D721Med (cell line): Measurements from ENCODE around the gene PYDC2.

Experiments used
- DNase-seq: peaks from one replicate; pipeline ENCODE4 v3.0.0; 2011; ENCODE audit warnings: low spot score; ENCODE audit not compliant: insufficient read length
- FAIRE-seq: peaks from 2 replicates; lab custom pipeline; 2011; peaks lifted over from hg19 to GRCh38; lab: Jason Lieb, UNC
- TF ChIP-seq, protein P1 (sequence below): IDR thresholded peaks from 2 replicates; pipeline ENCODE4 v1.5.1; 2012; ENCODE audit warnings: mild to moderate bottlenecking, control low read depth; ENCODE audit not compliant: insufficient read depth; ENCODE audit errors: missing control alignments

Gene PYDC2

DNA sequence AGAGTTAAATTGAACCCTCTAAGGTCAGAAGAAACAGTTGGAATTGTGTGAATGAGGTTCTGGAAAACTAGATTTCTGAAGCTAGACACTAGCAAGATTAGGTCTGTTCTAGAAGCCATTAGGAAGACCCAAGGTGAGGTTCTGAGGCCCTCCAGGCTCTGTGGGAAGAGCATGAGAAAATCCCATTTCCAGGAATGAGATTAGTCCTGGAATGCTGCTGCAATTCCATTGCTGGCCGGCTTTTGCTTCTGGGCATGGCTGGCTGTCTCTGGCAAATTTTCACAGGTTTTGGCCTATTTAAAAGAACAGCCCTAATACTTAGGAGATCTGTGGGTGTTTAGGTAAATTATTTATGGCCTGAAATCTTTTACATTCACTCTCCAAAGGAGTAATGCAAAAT lies 26.9 kb upstream of the PYDC2 start:
- DNase-seq = no peak
- FAIRE-seq = no peak
- TF ChIP-seq, protein P1, sequence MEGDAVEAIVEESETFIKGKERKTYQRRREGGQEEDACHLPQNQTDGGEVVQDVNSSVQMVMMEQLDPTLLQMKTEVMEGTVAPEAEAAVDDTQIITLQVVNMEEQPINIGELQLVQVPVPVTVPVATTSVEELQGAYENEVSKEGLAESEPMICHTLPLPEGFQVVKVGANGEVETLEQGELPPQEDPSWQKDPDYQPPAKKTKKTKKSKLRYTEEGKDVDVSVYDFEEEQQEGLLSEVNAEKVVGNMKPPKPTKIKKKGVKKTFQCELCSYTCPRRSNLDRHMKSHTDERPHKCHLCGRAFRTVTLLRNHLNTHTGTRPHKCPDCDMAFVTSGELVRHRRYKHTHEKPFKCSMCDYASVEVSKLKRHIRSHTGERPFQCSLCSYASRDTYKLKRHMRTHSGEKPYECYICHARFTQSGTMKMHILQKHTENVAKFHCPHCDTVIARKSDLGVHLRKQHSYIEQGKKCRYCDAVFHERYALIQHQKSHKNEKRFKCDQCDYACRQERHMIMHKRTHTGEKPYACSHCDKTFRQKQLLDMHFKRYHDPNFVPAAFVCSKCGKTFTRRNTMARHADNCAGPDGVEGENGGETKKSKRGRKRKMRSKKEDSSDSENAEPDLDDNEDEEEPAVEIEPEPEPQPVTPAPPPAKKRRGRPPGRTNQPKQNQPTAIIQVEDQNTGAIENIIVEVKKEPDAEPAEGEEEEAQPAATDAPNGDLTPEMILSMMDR = no peak

GRCh38 chr3:191435981-191436380 lies 25.0 kb upstream of the PYDC2 start:
- no peak for DNase-seq
- FAIRE-seq = no peak
- TF ChIP-seq, protein P1 = no peak

DNA sequence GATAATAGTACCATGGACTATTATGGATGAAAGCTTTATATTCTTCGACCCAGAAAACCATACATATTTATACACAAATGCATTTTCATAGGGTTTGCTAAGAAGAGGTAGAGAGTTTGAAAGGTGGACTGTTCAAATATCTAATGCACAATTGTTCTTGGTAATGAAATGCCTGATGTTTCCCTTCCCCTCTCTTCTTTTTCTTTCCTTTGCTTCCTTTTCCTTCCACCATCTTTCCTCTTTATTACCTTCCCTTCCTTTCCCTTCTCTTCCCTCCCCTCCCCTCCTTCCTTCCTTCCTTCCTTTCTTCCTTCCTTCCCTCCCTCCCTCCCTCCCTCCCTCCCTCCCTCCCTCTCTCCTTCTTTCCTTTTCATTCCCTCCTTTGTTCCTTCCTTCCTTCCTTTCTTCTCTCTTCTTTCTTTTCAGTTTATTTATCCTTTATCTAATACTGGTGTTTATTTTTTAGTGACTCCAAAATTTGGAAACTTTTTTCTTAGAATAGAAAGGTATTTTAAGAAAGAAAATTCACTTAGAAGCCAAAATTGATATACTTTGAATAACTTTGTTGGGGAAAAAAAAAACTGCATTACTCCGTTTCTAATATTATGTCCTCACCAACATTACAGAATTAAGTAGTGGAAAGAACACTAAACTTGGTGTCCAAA lies 22.7 kb upstream of the PYDC2 start:
- FAIRE-seq = no peak
- TF ChIP-seq, protein P1 = no peak

DNA sequence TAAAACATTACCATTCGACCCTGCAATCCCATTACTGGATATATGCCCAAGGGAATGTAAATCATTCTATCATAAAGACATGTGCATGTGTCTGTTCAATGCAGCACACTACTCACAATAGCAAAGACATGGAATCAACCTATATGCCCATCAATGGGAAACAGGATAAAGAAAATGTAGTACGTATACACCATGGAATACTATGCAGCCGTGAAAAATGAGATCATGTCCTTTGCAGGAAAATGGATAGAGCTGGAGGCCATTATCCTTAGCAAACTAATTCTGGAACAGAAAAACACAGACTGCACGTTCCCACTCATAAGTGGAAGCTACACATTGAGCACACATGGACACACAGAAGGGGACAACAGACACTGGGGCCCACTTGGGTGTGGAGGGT lies 20.4 kb upstream of the PYDC2 start:
- TF ChIP-seq, protein P1 = no peak
- FAIRE-seq = peak; percentile 58
- no peak for DNase-seq

More for the DNA sequence above, 22.7 kb upstream of the PYDC2 start:
- no peak for DNase-seq

GRCh38 chr3:191441687-191442086 lies 19.3 kb upstream of the PYDC2 start:
- DNase-seq (no peak), FAIRE-seq (no peak)
- TF ChIP-seq, protein P1 = no peak

DNA sequence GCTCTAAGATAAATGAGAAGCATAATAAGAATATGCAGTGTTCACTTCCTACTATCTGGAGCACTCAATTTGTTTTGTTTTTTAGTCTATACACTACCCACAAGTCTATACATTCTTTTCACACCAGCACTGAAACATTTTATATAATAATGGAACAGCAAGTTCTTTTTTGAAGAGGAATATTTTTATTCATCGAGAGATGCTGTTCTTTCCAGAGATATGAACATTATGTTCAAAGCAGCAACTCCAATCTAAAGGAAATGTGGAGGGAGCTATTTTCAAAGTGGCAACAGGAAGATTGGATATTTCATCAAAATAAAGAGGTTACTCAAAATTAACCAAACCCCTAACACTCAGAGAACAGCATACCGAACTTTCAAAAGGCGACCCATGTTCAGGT lies 16.4 kb upstream of the PYDC2 start:
- TF ChIP-seq, protein P1 = no peak
- no peak for DNase-seq
- FAIRE-seq = no peak

- FAIRE-seq (no peak), DNase-seq (no peak)
- TF ChIP-seq, protein P1 = no peak
These were observed 11.7 kb upstream of the PYDC2 start for GRCh38 chr3:191449256-191449655.
